ENCODE results near the gene TMEM184A. TPM values are rescaled to one million over a fixed set of nuclear protein-coding genes. Genes with fewer than 3 reads are reported as not detected.

The TMEM184A gene
- total RNA-seq, result 129 TPM

DNA sequence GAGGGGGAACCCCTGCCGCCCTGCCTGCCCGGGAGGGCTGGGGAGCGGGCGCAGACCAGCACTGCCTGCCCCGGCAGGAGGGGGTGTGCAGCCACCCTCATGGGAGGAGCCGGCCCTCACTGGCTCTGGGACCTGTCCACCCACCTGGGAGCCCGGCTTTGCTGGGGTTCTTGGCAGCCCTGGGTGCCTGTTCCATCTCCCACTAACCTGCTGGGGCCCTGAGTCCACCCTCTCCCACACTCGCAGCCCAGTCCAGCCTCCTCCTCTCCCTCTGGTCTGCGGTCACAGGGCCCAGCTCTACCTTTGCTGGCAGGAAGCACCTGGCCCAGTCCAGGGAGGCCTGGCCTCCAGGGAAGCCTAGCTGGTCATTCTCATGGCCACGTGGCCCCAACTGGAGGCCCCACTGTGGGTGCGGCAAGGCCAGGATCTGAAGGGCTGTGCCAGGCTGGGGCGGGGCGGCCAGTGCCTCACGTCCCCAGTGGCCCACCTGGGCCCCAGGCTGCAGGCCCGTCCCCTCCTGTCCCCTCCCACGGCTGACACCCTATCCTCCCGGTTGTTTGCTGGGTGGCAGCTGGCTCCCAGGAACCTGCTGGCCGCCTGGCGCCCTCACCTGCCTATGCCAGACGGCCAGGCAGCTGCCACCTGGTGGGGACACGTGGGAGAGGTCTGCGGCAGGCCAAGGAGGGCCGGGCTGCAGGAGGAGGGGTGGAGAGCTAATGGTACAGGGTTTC lies at the start of gene TMEM184A:
TMEM184A (minus strand) TSS at position 393 of the 731 bp plus-strand sequence. CDS start 721 bp downstream, outside the sequence.
- DNase-seq (ENCODE audit: extremely low spot score in 2 of 2), result no peak
- Histone ChIP-seq H3K27me3 (no peaks in the 10 kb centered on the region), H3K4me1 (peaks cover 25% of the 10 kb centered on the region), H3K9me3 (no peaks in the 10 kb centered on the region), H3K36me3 (no peaks in the 10 kb centered on the region), H3K4me3 (peak within 1 kb of the TSS in 1 of 2 donors; percentile 3), H3K27ac (peak within 1 kb of the TSS; percentile 63)
- intact Hi-C loops (cut with DNase I), result no loop called here
- TF ChIP-seq POLR2A (IDR thresholded peaks at IDR 0.05), result no peak
- TF ChIP-seq POLR2AphosphoS5 (IDR thresholded peaks at IDR 0.05; ENCODE audit: insufficient read depth in 1 of 2, low read depth in 1 of 2), result peak in 1 of 2 donors; percentile 30

DNA sequence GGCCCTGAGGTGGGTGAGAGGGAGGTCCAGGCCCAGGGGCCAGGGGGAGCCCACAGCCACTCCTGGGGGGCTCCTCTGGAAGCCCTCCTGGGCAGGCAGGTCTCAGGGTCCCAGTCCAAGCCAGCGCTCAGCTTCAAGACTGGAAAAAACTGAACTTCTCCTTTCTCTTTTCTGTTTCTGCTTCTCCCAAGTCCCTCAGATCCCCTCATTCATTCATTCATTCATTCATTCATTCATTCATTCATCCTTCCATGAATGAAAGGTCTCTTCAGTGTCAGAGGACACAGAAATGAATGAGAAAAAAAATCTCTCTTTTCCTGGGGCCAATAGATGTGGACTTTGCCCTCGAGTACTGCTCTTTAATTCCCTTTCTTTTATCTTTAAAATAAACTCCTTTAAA lies 48.4 kb upstream of the TMEM184A start:
- H3K27ac ChIP-seq, result no peak overlapping the region
- H3K36me3 ChIP-seq, result no peaks in the 10 kb centered on the region
- H3K9me3 ChIP-seq, result no peaks in the 10 kb centered on the region
- intact Hi-C loops (cut with DNase I), result no loop called here
- no peaks in the 10 kb centered on the region for H3K4me1 ChIP-seq
- no peak overlapping the region for H3K4me3 ChIP-seq
- DNase-seq (ENCODE audit: extremely low spot score in 2 of 2), result no peak
- TF ChIP-seq POLR2A (IDR thresholded peaks at IDR 0.05), result no peak
- TF ChIP-seq, protein P1, sequence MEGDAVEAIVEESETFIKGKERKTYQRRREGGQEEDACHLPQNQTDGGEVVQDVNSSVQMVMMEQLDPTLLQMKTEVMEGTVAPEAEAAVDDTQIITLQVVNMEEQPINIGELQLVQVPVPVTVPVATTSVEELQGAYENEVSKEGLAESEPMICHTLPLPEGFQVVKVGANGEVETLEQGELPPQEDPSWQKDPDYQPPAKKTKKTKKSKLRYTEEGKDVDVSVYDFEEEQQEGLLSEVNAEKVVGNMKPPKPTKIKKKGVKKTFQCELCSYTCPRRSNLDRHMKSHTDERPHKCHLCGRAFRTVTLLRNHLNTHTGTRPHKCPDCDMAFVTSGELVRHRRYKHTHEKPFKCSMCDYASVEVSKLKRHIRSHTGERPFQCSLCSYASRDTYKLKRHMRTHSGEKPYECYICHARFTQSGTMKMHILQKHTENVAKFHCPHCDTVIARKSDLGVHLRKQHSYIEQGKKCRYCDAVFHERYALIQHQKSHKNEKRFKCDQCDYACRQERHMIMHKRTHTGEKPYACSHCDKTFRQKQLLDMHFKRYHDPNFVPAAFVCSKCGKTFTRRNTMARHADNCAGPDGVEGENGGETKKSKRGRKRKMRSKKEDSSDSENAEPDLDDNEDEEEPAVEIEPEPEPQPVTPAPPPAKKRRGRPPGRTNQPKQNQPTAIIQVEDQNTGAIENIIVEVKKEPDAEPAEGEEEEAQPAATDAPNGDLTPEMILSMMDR (IDR thresholded peaks at IDR 0.05), result no peak
- no peak for TF ChIP-seq POLR2AphosphoS5 (IDR thresholded peaks at IDR 0.05; ENCODE audit: insufficient read depth in 1 of 2, low read depth in 1 of 2)
- H3K27me3 ChIP-seq, result no peaks in the 10 kb centered on the region

DNA sequence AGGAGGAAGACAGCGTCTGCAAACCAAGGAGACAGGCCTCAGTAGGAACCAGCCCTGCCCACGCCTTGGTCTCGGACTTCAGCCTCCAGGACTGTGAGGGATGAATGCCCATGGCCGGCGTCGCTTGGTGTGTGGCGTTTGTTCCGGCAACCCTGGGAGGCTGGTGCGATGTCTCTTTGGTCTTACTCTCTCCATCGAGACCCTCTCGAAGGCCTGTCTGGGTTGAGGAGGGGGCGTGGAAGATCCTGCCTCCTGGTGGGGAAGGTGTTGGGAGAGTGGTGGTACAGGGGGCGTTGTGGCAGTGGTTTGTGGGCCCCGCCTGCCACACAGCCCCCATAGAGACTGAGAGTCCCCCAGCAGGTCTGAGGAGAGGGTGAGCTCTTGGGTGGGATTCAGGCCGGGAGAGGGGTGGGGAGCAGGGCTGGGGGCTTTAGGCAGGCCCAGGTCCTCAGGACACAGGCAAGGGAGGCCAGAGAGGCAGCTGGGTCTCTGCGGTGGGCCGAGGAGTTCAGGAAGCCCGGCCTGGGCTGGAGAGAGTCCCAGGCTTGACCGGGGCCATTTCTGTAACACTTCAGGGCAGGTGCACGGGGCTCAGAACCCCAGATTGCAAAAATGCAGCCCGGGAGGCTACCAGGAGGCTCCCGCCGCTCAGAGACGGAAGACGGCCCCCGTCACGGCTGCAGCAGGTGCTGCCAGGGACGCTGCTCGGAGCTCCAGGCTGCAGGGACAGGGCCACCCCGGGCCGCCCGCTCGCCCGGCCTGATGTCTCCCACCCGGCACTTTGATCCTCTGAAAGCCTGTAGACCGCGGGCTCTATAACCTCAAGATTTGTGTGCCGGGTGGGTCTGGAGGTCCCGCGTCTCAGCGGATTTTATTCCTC lies 47.6 kb upstream of the TMEM184A start:
- H3K27me3 ChIP-seq, result no peaks in the 10 kb centered on the region
- H3K27ac ChIP-seq, result no peak overlapping the region
- no peak overlapping the region for H3K4me3 ChIP-seq
- H3K4me1 ChIP-seq, result no peaks in the 10 kb centered on the region
- intact Hi-C loops (cut with DNase I), result no loop called here
- no peak for DNase-seq (ENCODE audit: extremely low spot score in 2 of 2)
- H3K36me3 ChIP-seq, result no peaks in the 10 kb centered on the region
- TF ChIP-seq POLR2AphosphoS5 (IDR thresholded peaks at IDR 0.05; ENCODE audit: insufficient read depth in 1 of 2, low read depth in 1 of 2) (no peak), POLR2A (IDR thresholded peaks at IDR 0.05) (no peak)
- TF ChIP-seq, protein P1 (IDR thresholded peaks at IDR 0.05), result no peak
- no peaks in the 10 kb centered on the region for H3K9me3 ChIP-seq

DNA sequence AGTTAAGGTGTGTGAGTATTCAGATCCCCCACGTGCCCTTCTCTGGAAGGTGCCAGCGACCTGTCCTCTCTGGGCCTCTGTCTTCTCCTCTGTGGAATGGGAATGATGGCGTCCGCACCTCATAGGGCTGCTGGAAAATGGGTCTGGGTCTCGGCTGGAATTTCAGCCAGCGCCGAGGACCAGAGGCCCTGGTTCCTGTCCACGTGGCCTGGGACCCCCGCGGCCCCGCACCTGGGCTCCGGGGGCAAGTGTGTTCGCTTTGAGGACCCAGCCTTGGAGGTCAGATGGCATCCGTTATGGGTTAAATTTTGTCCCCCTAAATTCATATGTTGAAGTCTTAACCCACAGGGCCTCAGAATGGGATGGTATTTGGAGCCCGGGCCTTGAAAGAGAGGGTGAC lies 46.4 kb upstream of the TMEM184A start:
- Histone ChIP-seq H3K4me1 (no peaks in the 10 kb centered on the region), H3K27ac (no peak overlapping the region), H3K36me3 (no peaks in the 10 kb centered on the region), H3K9me3 (no peaks in the 10 kb centered on the region), H3K4me3 (no peak overlapping the region), H3K27me3 (no peaks in the 10 kb centered on the region)
- no peak for DNase-seq (ENCODE audit: extremely low spot score in 2 of 2)
- intact Hi-C loops (cut with DNase I), result no loop called here
- no peak for TF ChIP-seq POLR2AphosphoS5 (IDR thresholded peaks at IDR 0.05; ENCODE audit: insufficient read depth in 1 of 2, low read depth in 1 of 2)
- TF ChIP-seq POLR2A (IDR thresholded peaks at IDR 0.05), result no peak

DNA sequence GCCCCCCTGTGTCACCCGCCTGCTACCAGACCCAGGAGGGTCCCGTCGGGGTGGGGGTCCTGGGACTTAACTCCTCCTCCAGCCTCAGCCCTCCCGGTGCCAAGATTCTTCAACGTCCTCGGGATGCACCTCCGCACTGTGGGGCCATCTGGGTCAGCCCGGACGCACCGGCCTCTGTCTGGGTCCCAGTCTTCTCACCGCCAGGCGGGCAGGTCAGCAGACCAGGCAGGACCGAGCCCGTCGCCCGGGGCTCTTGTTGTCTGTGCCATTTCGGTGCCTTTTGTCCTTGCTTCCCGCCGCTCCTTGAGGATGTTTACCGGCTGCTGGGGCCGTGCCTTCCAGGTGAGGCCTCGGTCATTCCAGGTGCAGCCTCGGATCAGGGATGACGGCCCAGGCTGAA lies 46.0 kb upstream of the TMEM184A start:
- Histone ChIP-seq H3K36me3 (no peaks in the 10 kb centered on the region), H3K9me3 (no peaks in the 10 kb centered on the region), H3K4me1 (no peaks in the 10 kb centered on the region), H3K4me3 (no peak overlapping the region), H3K27ac (no peak overlapping the region), H3K27me3 (no peaks in the 10 kb centered on the region)
- no peak for TF ChIP-seq POLR2A (IDR thresholded peaks at IDR 0.05)
- TF ChIP-seq POLR2AphosphoS5 (IDR thresholded peaks at IDR 0.05; ENCODE audit: insufficient read depth in 1 of 2, low read depth in 1 of 2), result no peak
- TF ChIP-seq, protein P1 (IDR thresholded peaks at IDR 0.05), result no peak
- no peak for DNase-seq (ENCODE audit: extremely low spot score in 2 of 2)
- intact Hi-C loops (cut with DNase I), result no loop called here
